Skin of body (tissue), 2 donors: ENCODE results near the gene WDFY2. TPM values are rescaled to one million over a fixed set of nuclear protein-coding genes. Genes with fewer than 3 reads are reported as not detected.
"Not testable (repeated sequence)": the region's sequence is repeated elsewhere in the genome, so short reads cannot be mapped to it uniquely, and the experiment has no call there.

Experiments
- DNase-seq: peaks from one replicate; lab custom pipeline; 2025; lab: John Stamatoyannopoulos, UW
- total RNA-seq: library from RNA; depleted of rRNA; stranded (reverse); fragments of >200 nt; gene quantifications from one replicate; pipeline ENCODE4 v1.2.3, GENCODE V29; 2014

The WDFY2 gene
- total RNA-seq, 1 donor from 2014 or later: 28.9 TPM

DNA sequence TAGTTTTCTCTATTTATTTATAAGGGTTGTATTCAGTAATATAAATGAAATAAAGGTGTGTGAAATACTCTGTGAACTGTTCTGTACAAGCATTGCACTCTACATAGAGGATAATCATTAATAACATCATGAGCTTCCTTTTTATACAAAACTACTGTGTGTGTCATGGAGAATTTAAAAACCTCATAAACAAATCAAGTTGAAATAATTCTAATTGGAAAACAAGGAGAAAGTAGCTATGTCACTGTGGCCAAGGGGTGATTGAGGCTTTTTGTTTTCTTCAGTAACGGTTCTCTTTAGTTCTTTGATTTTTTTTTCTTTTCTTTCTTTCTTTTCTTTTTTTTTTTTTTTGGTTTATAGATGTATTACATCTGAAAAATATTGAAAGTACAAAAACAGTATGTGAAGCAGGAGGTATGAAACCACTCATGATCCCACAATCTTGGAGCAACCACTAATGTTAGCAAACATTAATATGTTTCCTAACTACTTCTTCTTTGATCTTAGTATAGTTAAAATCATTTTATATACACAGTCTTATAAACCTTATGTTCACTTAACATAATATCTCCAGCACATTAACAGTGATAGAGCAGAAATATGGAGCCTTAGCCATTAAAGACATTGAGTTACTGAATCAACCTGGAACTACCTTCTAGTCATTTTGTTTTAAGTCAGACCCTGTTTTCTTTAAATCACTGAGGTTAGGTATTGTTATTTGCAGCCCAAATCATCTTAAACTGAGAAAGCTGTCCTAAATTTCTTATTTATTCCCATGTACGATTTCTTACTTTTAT lies 45.4 kb downstream of the WDFY2 start:
- no peak for DNase-seq

- no peak for DNase-seq
Measured at GRCh38 chr13:51630288-51630615, 46.0 kb downstream of the WDFY2 start.

GRCh38 chr13:51632591-51633362 lies 48.5 kb downstream of the WDFY2 start:
- DNase-seq: no peak

DNA sequence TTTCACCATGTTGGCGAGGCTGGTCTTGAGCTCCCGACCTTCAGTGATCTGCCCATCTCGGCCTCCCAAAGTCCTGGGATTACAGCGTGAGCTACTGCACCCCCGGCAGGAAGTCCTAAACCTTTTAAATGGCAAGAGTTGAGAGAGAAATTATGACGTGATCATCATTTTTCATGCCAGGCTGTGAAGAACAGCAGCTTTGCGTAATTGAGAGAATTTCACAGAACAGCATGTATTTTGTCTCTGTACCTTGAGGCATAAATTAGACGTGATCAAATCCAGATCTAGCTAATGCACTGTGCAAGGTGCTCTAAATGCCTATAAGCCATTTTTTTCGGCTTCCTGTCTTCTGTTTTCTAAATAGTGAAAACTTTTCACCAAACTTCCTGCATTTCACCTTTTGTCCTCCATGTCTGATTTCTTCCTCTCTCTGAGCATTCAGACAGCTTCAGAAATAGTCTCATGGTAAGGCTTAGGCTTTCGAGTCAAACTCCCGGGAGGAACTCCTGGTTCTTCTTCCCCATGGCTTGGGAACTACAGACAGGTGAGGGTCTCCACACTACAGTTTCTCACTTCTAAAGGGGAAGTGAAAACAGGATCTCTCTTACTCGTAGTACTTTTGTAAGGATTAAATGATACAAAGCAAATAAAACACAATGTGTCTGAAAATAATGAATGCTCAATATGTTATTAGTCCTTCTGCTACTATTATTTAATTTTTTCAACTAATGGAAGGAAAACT lies 51.0 kb downstream of the WDFY2 start:
- DNase-seq: no peak

DNA sequence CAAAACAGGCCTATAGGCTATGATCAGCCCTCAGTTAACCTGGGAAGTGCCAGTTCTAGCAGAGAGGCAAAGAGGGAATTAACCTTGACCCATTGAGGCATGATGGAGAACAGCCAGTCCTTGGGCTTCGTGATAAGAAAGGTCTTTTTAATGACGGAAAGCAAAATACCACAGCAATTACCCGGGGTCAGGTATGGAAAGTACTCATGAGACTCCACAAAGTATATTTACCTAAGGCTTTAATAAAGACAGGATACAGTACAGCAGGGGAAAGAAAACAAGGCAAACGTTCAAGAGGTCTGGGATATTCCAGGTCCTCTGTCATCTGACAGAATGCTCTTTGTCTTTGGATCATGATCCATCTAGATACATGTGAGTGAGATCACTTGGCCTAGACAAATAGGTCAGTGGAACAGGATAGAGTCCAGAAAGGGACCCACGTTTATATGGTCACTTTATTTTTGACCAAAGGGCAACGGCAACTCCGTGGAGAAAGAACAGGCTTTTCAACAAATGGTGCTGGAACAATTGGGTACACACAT lies 52.2 kb downstream of the WDFY2 start:
- no peak for DNase-seq

- no peak for DNase-seq
Measured at GRCh38 chr13:51637852-51638215, 53.6 kb downstream of the WDFY2 start.

DNA sequence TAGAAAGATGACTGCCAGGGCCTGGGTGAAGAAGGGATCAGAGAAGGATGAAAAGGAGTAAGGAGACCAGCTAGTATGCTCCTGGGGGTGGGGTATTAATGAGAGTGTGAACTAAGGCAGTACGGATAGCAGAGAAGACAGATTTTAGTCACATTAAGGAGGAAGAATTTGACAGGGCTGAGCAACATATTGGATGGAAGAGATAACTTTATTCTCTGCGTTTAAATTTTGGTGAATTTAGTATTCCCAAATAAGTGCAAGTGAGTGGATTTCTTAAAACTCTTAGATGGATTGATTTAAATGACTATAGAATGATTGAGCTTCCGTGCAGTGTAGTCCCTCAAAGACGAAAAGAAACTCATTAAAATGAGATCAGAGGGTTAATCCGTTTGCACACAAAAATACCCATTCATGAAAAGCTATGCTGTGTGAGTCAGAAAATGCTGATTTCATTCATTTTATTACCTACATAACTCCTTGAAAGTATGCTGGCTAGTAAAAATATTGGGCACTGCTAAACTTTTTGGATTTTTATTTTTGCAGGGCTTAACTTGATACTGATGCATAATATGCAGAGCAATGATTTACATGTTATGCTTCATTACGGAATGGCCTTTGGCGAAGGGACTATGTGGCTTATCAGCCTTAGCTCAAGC lies 54.1 kb downstream of the WDFY2 start:
- no peak for DNase-seq

DNA sequence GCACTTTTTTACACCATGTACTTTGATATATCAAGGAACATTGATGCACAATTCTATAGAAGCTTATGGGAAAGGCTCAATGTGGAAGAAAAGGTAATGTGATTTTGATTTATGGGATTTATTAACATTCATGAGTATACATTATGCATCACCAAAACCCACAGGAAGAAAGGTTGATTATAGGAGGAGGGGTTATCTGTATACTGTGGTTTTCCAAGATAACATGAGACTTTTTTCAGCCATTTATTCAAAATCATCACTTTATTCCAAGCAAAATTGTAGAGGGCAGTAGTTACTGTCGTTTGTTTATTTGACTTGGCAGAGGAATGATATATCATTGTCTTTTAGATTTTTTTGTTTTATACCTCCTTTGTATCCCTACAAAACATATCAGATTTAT lies 54.9 kb downstream of the WDFY2 start:
- no peak for DNase-seq

GRCh38 chr13:51640696-51641095 lies 56.4 kb downstream of the WDFY2 start:
- not testable (repeated sequence) for DNase-seq

- DNase-seq: no peak
Measured at GRCh38 chr13:51643105-51643881, 59.0 kb downstream of the WDFY2 start.

DNA sequence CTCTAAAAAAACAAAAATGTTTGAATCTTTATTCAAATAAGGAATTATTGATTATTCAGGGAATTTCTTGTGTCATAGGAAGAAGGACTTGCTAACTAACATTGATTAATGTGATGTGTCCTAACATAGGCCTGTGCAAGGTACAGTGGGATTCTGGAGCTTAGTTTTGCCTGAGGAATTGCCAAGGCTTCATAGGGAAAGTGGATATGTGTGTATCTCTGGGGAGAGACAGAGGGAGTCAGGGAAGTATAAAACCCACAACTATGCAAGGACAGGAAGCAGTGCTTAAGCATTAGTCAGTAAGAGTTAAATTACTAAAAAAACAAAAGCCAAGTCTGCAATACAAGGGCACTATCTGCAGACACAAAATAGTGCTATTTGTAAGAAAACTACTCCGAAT lies 59.6 kb downstream of the WDFY2 start:
- no peak for DNase-seq

DNA sequence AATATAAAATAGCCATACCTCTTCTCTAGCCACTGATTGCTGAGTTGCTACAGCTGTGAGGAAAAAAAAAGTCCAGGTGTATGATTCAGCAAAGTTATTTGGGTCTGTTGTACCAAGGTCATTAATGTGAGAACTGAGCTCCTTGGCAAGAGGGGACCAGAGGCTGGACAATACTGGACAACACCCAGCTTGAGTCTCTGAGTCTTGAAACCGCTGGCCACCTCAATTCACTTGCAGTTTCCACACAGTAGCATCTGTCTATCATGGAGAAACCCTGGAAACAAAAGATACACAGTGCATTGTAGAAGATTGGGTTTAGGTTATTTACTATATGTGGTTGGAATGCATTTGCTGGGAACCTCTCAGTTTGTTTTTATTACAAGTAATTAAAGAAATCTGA lies 60.4 kb downstream of the WDFY2 start:
- DNase-seq: peak; percentile 34

- DNase-seq: peak; percentile 62
Measured at GRCh38 chr13:51645154-51645650, 60.9 kb downstream of the WDFY2 start.

GRCh38 chr13:51645761-51646670 lies 61.8 kb downstream of the WDFY2 start:
- no peak for DNase-seq

GRCh38 chr13:51647067-51647466 lies 62.8 kb downstream of the WDFY2 start:
- no peak for DNase-seq

- DNase-seq: not testable (repeated sequence)
Measured at GRCh38 chr13:51652193-51652592, 67.9 kb downstream of the WDFY2 start.

DNA sequence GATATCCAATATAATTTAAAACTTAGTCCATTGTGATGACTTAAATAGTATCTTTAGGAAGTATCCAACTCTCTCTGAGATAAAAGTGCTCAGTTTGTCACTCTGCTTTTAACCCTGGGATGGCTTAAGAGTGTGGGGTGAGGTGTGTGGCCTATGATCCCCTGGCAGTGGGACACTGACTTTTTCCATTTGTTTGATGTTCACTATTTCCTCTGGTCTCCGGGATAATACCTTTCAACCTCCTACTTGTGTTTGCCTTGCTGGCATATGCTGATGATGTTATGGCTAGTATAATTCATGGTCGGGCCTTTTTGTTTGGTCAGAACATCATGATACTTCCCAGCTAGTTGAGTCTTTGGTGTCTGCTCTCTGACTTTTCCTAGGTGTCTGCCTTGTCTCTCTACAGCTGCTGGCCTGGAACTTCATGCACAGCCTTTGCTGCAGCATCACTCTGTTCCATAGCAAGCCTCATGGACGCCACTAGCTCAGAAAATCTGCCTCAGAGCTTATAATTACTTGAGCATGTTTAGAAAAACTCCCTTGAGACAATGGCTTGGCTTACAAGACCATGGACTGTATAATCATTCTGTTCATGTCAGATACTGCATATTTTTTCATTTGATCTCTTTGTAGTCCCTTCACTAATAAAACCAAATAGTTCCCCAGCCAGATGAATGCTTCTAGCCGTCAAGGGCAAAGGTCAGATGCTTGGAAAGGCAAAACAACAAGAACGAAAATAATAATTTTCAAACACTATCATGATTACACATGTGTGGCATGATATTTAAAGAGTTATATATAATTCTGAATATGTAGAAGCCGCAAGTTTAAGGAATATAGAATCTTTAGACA lies 75.2 kb downstream of the WDFY2 start:
- peak; percentile 78 for DNase-seq

GRCh38 chr13:51660813-51661212 lies 76.6 kb downstream of the WDFY2 start:
- no peak for DNase-seq
